ENCODE data around the gene U2AF2. TPM values are rescaled to one million over a fixed set of nuclear protein-coding genes. Genes with fewer than 3 reads are reported as not detected.

The U2AF2 gene
- total and polyA plus RNA-seq, 9 donors = 27.3 to 183 (median 148) TPM

- 0 to 1% (median 1%) methylated on average over 51 to 96 of the region's 101 CpGs for WGBS, 3 donors
- peak; percentile 97 to 98 (median 97) for DNase-seq
These were observed 20.2 kb downstream of the U2AF2 start, which contains the start of gene EPN1 for GRCh38 chr19:55674841-55675660. TSS of gene EPN1 (plus strand) at chr19:55675226. CDS start at chr19:55678628, 3,402 bp downstream.

GRCh38 chr19:55675661-55676354 is 21.0 kb downstream of the U2AF2 start:
- no peaks in the 10 kb centered on the region for H3K36me3 ChIP-seq
- TF ChIP-seq EP300 (IDR thresholded peaks at IDR 0.05) = no peak
- peak overlapping the region; percentile 69 to 83 for H3K27ac ChIP-seq
- peak overlapping the region; percentile 71 for H3K4me3 ChIP-seq
- 3 to 9% (median 3%) methylated on average over 16 of the region's 16 CpGs for WGBS, 3 donors
- peaks cover 19% of the 10 kb centered on the region for H3K4me1 ChIP-seq (ENCODE audit: insufficient read depth)
- intact Hi-C loops (cut with DNase I) = loop anchor here in 2 of 4 donors (10.0 kb wide), 2 partner anchors 561 to 1471 kb away; partner anchors contain the start of genes PPP1R12C (in 1 of the 2) and RPS9 (in 1 of the 2)
- no peaks in the 10 kb centered on the region for H3K27me3 ChIP-seq
- H3K9me3 ChIP-seq = no peaks in the 10 kb centered on the region
- no peak for DNase-seq

More at GRCh38 chr19:55674841-55675660, 20.2 kb downstream of the U2AF2 start, which contains the start of gene EPN1:
- Histone ChIP-seq H3K4me1 (ENCODE audit: insufficient read depth) (peaks cover 12% of the 10 kb centered on the region), H3K27ac (peak within 1 kb of the TSS; percentile 69 to 83), H3K36me3 (no peaks in the 10 kb centered on the region), H3K27me3 (no peaks in the 10 kb centered on the region), H3K4me3 (peak within 1 kb of the TSS; percentile 71), H3K9me3 (no peaks in the 10 kb centered on the region)
- intact Hi-C loops (cut with DNase I) = loop anchor here in 2 of 4 donors (10.0 kb wide), 2 partner anchors 560 to 1470 kb away; partner anchors contain the start of genes PPP1R12C (in 1 of the 2) and RPS9 (in 1 of the 2)
- TF ChIP-seq POLR2A (IDR thresholded peaks at IDR 0.05) (peak; percentile 51), EP300 (IDR thresholded peaks at IDR 0.05) (no peak), CTCF (IDR thresholded peaks at IDR 0.05) (no peak)

GRCh38 chr19:55676383-55676782 is 21.5 kb downstream of the U2AF2 start:
- no peak overlapping the region for H3K27ac ChIP-seq
- H3K36me3 ChIP-seq = no peaks in the 10 kb centered on the region
- peaks cover 24% of the 10 kb centered on the region for H3K4me1 ChIP-seq (ENCODE audit: insufficient read depth)
- 24 to 35% (median 25%) methylated on average over 5 of the region's 5 CpGs for WGBS, 3 donors
- H3K4me3 ChIP-seq = peak overlapping the region; percentile 71
- no peaks in the 10 kb centered on the region for H3K27me3 ChIP-seq
- intact Hi-C loops (cut with DNase I) = loop anchor here in 2 of 4 donors (10.0 kb wide), 2 partner anchors 562 to 1472 kb away; partner anchors contain the start of genes PPP1R12C (in 1 of the 2) and RPS9 (in 1 of the 2)
- no peak for TF ChIP-seq CTCF (IDR thresholded peaks at IDR 0.05)
- TF ChIP-seq POLR2A (IDR thresholded peaks at IDR 0.05) = no peak
- peak in 1 of 5 donors; percentile 39 for DNase-seq
- H3K9me3 ChIP-seq = no peaks in the 10 kb centered on the region

- Histone ChIP-seq H3K4me3 (no peak overlapping the region), H3K36me3 (no peaks in the 10 kb centered on the region), H3K9me3 (no peaks in the 10 kb centered on the region), H3K27me3 (no peaks in the 10 kb centered on the region), H3K27ac (no peak overlapping the region), H3K4me1 (ENCODE audit: insufficient read depth) (peaks cover 24% of the 10 kb centered on the region)
- WGBS, 3 donors = 62 to 73% (median 70%) methylated on average over 7 of the region's 7 CpGs
- TF ChIP-seq EP300 (IDR thresholded peaks at IDR 0.05) = no peak
- no peak for TF ChIP-seq POLR2A (IDR thresholded peaks at IDR 0.05)
- no peak for TF ChIP-seq CTCF (IDR thresholded peaks at IDR 0.05)
- DNase-seq = no peak
- intact Hi-C loops (cut with DNase I) = loop anchor here in 2 of 4 donors (10.0 kb wide), 2 partner anchors 562 to 1472 kb away; partner anchors contain the start of genes PPP1R12C (in 1 of the 2) and RPS9 (in 1 of the 2)
These were observed 22.2 kb downstream of the U2AF2 start for GRCh38 chr19:55676889-55677505.

Measured in ovary (tissue), 9 donors.